Fibroblast of lung (primary cell): Measurements from ENCODE around the gene ZNF121. TPM values are rescaled to one million over a fixed set of nuclear protein-coding genes. Genes with fewer than 3 reads are reported as not detected.

Experiments used
- DNase-seq, 2 donors: peaks; one replicate each; pipeline versions ENCODE4 v3.0.0 to v3.0.0-alpha.2; 2010; ENCODE audit warnings: low read depth in 2 of 2
- H2AFZ ChIP-seq: 2 replicates; pipeline ENCODE4 v1.5.1; 2012; ENCODE audit warnings: low read length, control low read depth, inconsistent platforms
- H3K27ac ChIP-seq: 2 replicates; pipeline ENCODE4 v1.5.1; 2011; ENCODE audit warnings: low read length, control low read depth; ENCODE audit not compliant: insufficient read depth
- H3K27me3 ChIP-seq: 2 replicates; pipeline ENCODE4 v1.5.1; 2011; ENCODE audit warnings: mild to moderate bottlenecking, low read length; ENCODE audit not compliant: control insufficient read depth, insufficient read depth
- H3K36me3 ChIP-seq: 2 replicates; pipeline ENCODE4 v1.5.1; 2011; ENCODE audit warnings: low read length; ENCODE audit not compliant: control insufficient read depth, insufficient read depth
- H3K4me1 ChIP-seq: 2 replicates; pipeline ENCODE4 v1.5.1; 2011; ENCODE audit warnings: low read length; ENCODE audit not compliant: control insufficient read depth, insufficient read depth; ENCODE audit errors: extremely low read depth
- H3K4me2 ChIP-seq: 2 replicates; pipeline ENCODE4 v1.5.1; 2011; ENCODE audit warnings: low read length, control low read depth; ENCODE audit not compliant: insufficient read depth; ENCODE audit errors: extremely low read depth
- H3K4me3 ChIP-seq, 4 experiments: fragments of 200-600 bp in 1 of 4; sonication (generic) in 1 of 4; replicated peaks in 1 of 4; 2 replicates each; pipeline ENCODE4 v1.5.1; 2011 to 2016; ENCODE audit warnings: low read length in 4 of 4, low read depth in 3 of 4, mild to moderate bottlenecking in 3 of 4, control low read depth in 2 of 4, inconsistent platforms in 1 of 4, mixed read lengths in 1 of 4; ENCODE audit not compliant: insufficient read depth in 1 of 4; ENCODE audit errors: control extremely low read depth in 1 of 4
- H3K79me2 ChIP-seq: 2 replicates; pipeline ENCODE4 v1.5.1; 2012; ENCODE audit warnings: mild to moderate bottlenecking, low read length, inconsistent platforms; ENCODE audit not compliant: control insufficient read depth, insufficient read depth
- H3K9ac ChIP-seq: 2 replicates; pipeline ENCODE4 v1.5.1; 2011; ENCODE audit warnings: mild to moderate bottlenecking, low read length, control low read depth; ENCODE audit not compliant: insufficient read depth
- H3K9me3 ChIP-seq: 2 replicates; pipeline ENCODE4 v1.5.1; 2012; ENCODE audit warnings: low read depth, low read length; ENCODE audit not compliant: control insufficient read depth, insufficient read depth
- H4K20me1 ChIP-seq: 2 replicates; pipeline ENCODE4 v1.5.1; 2011; ENCODE audit warnings: low read length; ENCODE audit not compliant: control insufficient read depth, insufficient read depth; ENCODE audit errors: extremely low read depth
- CTCF ChIP-seq, 2 donors: IDR thresholded peaks in 1 of 2; conservative IDR thresholded peaks in 1 of 2; 1 replicate in 1 of 2; 2 replicates in 1 of 2; pipeline ENCODE4 v1.5.1; 2011 to 2012; ENCODE audit warnings: low read length in 2 of 2, control low read depth in 1 of 2, inconsistent platforms in 1 of 2, low read depth in 1 of 2, mild to moderate bottlenecking in 1 of 2
- EZH2 ChIP-seq: IDR thresholded peaks from 2 replicates; pipeline ENCODE4 v1.5.1; 2012; ENCODE audit warnings: low read length, control low read depth, mild to moderate bottlenecking; ENCODE audit errors: missing control alignments
- polyA plus RNA-seq, 2 donors: library from polyadenylated mRNA; depleted of rRNA in 1 of 2; stranded (reverse) in 1 of 2; unstranded in 1 of 2; fragments of >200 nt; gene quantifications; 2 replicates each; pipeline ENCODE4 v1.2.1, GENCODE V29; 2011 to 2012; ENCODE audit warnings: missing spikeins in 1 of 2
- total RNA-seq: library from RNA; depleted of rRNA; stranded (reverse); fragments of >200 nt; gene quantifications from 2 replicates; pipeline ENCODE4 v1.2.1, GENCODE V29; 2014

Gene ZNF121
- total and polyA plus RNA-seq, 2 donors (not counting 1 experiment from before 2014, with no cell fraction given): 3.7 to 53.3 TPM

GRCh38 chr19:9570255-9570654, 14.0 kb downstream of the ZNF121 start:
- no peaks in the 10 kb centered on the region for H4K20me1 ChIP-seq
- H3K4me1 ChIP-seq: no peaks in the 10 kb centered on the region
- TF ChIP-seq CTCF (conservative IDR thresholded peaks at IDR 0.05 in 1 of 2, IDR thresholded peaks at IDR 0.05 in 1 of 2; ENCODE audit: low read depth in 1 of 2, low read length in 2 of 2) (no peak), EZH2 (no peak)
- H3K27ac ChIP-seq: no peak overlapping the region
- peaks cover 13% of the 10 kb centered on the region for H3K36me3 ChIP-seq
- H3K9ac ChIP-seq: no peak overlapping the region
- DNase-seq: no peak
- no peak overlapping the region for H3K4me3 ChIP-seq
- H3K9me3 ChIP-seq: peaks cover 12% of the 10 kb centered on the region
- H2AFZ ChIP-seq: no peak overlapping the region
- H3K4me2 ChIP-seq: no peak overlapping the region
- no peaks in the 10 kb centered on the region for H3K27me3 ChIP-seq
- H3K79me2 ChIP-seq: peaks cover 55% of the 10 kb centered on the region

DNA sequence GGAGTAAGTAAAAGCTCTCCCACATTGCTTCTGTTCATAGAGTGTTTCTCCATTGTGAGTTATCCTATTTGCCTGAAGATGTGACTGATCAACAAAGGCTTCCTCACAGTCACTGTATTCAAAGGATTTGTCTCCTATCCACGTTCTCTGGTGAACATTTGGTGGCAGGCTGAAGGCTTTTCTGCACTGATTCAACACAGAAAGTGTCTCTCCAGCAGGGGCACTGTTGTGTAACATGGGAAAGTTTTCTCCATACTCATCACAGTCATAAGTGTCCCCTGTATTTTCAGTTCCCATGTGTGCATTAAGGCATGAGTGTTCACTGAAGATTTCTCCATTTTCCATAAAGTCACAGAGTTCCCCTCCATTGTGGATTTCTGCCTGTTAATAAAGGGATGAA, 17.6 kb downstream of the ZNF121 start:
- no peak for DNase-seq
- TF ChIP-seq CTCF (conservative IDR thresholded peaks at IDR 0.05 in 1 of 2, IDR thresholded peaks at IDR 0.05 in 1 of 2; ENCODE audit: low read depth in 1 of 2, low read length in 2 of 2): peak in 1 of 2 donors; percentile 4
- TF ChIP-seq EZH2: no peak
- Histone ChIP-seq H3K27me3 (no peaks in the 10 kb centered on the region), H3K4me3 (no peak overlapping the region), H2AFZ (no peak overlapping the region), H3K36me3 (peaks cover 19% of the 10 kb centered on the region), H3K4me1 (no peaks in the 10 kb centered on the region), H3K4me2 (no peak overlapping the region), H3K9me3 (peaks cover 18% of the 10 kb centered on the region), H3K9ac (no peak overlapping the region), H3K27ac (no peak overlapping the region), H3K79me2 (peaks cover 24% of the 10 kb centered on the region), H4K20me1 (no peaks in the 10 kb centered on the region)

GRCh38 chr19:9565900-9566705, 18.2 kb downstream of the ZNF121 start:
- no peaks in the 10 kb centered on the region for H4K20me1 ChIP-seq
- H3K27ac ChIP-seq: no peak overlapping the region
- H3K27me3 ChIP-seq: no peaks in the 10 kb centered on the region
- TF ChIP-seq CTCF (conservative IDR thresholded peaks at IDR 0.05 in 1 of 2, IDR thresholded peaks at IDR 0.05 in 1 of 2; ENCODE audit: low read depth in 1 of 2, low read length in 2 of 2) (no peak), EZH2 (no peak)
- H3K4me2 ChIP-seq: no peak overlapping the region
- peaks cover 18% of the 10 kb centered on the region for H3K79me2 ChIP-seq
- H2AFZ ChIP-seq: no peak overlapping the region
- no peaks in the 10 kb centered on the region for H3K4me1 ChIP-seq
- peak; percentile 25 to 39 for DNase-seq
- H3K9ac ChIP-seq: no peak overlapping the region
- H3K36me3 ChIP-seq: peaks cover 19% of the 10 kb centered on the region
- peaks cover 18% of the 10 kb centered on the region for H3K9me3 ChIP-seq
- no peak overlapping the region for H3K4me3 ChIP-seq
